AG08395 (cell line): ENCODE results near the gene RAB31.

Source experiments
- DNase-seq: peaks from one replicate; pipeline ENCODE4 v3.0.0; 2012; ENCODE audit warnings: mixed read lengths, low spot score

The RAB31 gene

DNA sequence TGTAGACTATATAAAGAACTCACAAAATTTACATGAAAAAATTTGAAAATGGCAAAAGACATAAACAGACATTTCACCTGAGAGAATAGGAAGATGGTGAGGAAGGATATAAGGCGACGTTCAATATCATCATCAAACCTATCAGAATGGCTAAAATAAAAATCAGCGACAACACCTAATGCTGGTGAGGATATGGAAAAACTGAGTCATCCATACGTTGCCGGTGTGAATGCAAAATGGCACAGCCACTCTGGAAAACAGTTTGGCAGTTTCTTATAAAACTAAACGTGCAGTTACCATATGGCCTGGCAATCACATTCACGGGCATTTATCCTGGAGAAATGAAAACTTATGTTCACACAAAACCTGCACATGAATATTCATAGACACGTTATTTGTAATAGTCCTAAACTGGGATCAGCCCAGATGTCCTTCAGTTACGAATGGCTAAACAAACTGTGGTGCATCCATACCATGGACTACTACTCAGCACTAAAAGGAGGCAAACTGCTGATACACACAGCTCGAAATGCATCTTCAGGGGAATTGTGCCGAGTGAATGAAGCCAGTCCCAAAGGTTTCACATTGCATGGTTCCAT is 114.6 kb downstream of the RAB31 start:
- DNase-seq, result no peak

DNA sequence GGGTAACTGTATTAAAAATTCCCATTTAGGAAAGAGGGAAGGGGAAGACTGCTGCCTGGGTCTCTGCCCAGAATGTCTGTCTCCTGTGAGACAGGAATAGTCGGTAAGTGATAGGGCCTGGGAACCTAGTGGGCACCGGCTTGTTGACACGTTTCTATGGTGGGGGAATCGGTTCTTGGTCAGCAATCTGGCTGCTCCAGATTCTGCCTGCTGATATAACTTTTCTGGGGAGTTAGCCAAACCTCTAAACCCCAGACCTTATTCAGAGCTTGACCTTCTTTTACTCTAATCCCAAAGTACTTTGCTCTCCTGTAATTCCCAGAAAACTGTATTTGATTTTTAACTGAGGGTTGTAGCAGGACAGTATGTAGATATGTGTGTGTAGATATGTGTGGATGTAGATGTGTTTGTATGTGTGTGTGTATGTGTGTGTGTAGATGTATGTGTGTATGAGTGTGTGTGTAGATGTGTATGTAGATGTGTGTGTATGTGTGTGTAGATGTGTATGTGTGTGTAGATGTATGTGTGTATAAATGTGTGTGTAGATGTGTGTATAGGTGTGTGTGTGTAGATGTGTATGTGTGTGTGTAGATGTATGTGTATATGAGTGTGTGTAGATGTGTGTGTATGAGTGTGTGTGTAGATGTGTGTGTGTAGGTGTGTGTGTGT is 115.8 kb downstream of the RAB31 start:
- peak; percentile 49 for DNase-seq

DNA sequence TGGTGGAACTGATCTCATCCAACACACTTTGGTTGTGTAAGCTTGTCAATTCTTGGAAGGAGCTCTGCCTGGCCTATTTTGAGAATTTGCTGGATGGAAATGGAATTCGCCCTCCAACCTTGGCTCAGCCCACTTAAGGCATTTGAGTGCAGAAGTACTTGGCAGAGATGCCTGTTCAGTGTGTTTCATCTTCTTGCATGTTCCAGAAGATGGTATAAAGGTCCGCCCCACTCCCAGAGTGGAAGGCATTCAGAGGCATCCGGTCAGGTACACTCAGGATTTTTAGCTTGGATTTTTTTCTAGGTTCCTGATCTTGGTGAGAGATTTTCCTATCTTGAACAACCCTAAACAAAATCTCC is 116.4 kb downstream of the RAB31 start:
- peak; percentile 30 for DNase-seq

DNA sequence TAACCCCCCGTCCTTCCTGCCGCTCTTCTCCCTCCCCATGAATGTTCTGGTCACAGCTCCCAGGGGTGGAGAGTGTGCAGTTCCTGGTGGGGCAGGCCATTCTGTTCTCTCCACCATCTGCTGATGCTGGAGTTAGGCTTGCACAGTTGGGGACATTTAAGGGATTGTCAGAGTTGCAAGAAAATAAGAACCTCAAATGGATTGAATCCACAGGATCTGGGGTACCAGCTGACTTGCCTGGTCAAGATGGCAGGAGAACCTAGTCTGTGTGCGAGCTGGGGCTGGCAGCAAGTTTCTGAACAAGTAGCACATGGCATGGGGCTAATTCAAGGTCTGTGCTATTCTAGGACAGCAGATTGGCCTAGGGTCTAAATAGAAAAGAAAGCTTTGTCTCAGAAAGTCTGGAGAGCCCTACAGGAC is 116.9 kb downstream of the RAB31 start:
- no peak for DNase-seq

DNA sequence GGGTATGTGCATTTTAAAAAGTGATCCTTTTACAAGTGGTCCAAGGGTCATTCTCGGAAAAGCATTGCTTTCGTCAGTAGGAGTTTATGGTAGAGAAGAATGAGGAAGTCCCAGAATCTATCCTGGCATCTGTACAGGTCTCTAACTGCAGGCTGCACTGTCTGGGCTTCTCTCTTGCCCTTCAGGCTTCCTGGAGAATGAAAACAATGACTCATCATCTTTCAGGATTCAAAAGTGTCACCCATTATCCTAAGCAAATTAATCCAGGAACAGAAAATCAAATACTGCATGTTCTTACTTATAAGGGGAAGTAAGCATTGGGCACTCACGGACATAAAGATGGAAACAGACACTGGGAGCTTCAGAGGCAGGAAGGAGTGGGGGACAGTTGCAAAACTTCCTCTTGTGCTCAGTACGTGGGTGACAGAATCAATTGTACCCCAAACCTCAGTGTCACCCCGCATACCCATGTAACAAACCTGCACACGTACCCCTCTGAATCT is 117.5 kb downstream of the RAB31 start:
- peak; percentile 83 for DNase-seq

DNA sequence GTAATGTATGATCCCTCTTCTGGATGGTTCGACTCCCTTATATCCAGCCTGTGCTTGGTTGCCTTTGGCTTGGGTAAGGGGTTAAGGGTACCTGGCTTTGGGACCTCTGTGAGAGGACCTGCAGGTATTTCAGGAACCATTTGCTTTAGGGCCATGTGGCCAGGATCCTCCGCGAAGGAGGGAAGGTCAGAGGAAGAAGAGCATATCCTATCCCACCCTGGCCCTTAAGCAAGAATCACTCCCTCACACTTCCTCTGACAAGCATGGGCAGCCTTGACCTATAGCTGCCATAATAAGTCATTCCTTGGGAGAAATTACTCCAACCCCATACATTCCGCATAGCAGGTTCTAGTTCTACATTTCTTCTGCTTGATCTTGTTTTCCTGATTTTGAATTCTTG is 118.6 kb downstream of the RAB31 start:
- DNase-seq, result no peak

DNA sequence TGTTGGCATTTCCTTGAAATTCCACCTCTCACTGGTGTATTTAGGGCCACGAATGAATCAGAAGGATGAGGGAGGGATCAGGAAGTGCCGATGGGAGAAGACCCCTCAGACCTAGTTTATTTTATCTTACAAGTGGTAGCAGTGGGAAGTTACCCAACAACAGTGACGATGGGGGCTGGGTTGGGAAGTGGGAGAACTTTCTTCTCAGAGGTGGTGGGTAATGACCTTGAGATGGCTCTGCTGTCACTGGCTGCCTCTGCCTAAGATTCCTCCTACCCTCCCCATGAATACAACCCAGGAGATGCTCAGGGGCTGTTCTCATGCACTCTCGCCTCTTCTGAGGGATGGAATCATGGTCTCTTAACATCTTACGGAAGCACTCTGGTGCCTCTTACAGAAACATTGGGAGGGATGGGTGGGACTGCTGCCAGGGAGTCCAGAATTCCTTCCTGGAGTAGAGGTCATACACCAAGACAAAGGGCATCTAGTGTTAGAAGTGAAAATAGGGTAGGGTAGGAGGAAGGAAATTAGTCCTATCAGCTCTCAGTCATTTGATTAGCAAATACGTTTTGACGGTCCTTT is 119.2 kb downstream of the RAB31 start:
- DNase-seq, result no peak

DNA sequence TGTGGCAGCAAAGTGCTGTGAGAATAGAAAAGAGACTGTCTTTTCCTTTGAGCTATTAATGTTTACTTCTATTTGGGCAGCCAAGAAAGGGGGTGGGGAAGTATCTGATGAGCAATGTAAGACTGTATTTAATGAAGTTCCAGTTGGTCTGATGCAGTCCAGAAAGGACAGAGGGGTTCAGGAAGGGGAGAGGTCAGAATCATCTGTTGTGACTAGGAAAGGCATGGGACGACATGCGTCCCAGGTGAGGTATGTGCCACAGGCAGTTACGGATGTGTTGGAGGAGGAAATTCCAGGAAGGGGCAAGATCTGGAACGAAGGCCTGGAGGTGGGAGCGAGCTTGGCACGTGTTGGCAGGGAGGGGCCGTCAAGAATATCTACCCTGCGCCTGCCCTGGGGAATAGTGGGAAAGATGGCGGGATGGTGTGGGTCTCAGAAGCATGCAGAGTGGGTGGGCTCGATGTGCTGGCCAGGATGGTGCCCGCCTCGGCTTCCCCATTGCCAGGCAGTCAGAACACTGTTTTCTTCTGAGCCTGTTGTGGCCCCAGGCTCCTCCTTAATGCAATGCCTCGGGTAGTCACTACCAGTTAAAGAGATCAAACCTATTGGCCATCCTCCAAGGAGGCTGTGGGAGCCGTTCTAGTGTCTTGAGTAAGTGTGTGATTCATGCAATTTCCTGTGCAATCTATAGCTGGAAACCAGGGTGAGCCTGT is 119.8 kb downstream of the RAB31 start:
- DNase-seq, result peak; percentile 93

DNA sequence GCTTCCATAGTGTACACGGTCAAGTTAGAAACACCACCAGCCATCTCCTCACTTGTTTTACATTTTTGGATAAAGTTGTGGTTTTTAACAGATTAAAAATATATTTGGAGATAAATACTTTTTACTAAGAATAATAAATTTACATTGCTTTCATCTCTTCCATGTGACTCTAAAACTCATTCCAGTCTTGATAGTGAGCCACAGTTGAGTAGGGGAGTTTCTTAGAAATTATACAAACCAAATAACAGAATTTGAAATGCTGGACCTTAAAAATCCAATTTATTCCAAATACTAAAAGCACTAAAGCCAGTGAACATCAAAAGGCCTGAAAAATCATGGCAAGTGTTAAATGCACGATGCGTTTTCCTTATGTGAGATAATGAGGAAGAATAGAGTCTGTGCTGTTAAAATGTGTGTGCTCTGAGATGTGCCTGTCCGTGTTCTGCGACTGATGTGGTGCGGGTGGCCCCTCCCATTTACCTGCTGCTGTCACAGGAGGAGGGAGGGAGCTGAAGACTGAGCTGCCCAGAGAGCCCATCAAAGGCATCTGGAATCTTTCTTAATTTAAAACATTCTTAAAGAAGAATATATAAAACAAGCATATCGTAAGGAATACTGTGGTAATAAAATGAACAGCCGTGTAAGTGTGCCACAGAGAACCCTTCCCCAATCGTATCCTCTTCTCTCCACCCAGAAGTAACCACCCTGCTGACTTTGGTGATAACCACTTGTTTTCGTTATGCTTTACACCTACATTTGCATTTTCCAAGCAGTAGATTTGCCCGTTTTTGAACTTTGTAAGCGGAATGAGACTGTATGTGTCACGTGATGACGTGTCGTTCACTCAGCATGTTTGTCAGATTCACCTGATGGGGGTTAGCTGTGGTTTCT is 120.7 kb downstream of the RAB31 start:
- DNase-seq, result no peak

DNA sequence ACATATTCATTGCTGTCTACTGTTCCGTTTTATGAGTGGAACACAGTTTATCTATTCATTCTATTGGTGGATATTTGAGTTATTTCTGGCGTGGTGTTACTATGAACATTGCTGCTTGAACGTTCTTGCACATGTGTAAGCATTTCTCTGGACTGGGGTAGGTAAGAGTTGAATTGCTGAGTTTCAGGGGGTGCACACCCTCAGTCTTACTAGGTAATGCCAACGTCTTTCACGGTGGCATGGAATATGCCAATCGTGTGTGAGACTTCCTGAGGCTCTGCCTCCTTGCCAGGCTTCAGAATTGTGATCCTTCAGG is 121.3 kb downstream of the RAB31 start:
- DNase-seq, result no peak

DNA sequence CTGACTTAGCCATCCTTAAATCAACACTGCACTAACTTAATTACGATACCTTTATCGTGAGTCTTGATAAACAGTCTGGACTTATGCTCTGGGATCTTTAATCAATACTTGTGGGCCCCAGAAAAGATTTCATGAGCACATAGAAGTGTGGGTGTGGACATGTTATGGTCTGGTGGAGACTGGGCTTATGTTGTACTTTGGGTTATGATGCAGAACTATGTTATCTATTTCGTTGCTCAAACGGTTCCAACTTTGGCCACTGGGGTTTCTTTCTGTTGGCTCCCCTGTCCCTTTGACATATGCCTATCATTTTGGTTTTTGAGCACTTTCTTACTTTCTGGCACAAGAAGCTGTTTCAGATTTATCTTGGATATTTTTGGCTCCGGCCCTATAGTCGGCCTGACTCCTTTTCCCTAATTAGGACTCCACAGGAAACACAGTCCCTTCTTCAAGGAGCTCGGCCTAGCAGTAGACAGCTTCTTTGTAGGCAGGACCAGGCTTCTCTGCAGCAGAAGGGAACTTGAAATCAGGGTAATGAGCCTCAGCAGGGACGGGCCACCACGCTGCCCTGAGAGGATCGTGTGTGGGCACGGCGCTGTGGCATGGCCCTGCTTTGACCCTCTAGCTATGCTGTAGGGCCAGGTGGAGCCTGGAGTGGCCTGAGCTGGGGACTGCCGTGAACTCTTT is 123.1 kb downstream of the RAB31 start:
- no peak for DNase-seq

DNA sequence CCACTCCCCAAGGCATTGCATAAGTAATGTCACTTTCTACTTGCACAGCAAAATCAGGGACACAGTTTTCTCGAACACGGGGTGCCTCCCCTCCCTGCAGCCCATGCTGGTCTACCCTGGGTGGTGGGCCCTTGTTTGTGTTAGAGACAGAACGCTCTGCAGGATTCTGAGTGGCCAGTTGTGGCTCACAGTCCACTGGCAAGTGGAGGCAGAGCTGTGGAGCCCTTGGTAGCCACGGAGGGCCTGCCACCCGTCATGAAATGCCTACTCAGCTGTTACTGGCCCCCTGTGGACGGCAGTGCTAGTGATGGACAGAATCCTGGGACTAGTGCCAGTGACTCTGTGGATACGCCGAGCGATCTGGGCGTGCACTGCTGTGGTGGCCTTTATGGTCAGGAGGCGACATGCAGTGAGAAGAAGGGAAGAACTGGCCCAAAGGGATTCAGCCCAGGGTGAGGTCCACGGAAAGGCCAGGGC is 123.7 kb downstream of the RAB31 start:
- no peak for DNase-seq

DNA sequence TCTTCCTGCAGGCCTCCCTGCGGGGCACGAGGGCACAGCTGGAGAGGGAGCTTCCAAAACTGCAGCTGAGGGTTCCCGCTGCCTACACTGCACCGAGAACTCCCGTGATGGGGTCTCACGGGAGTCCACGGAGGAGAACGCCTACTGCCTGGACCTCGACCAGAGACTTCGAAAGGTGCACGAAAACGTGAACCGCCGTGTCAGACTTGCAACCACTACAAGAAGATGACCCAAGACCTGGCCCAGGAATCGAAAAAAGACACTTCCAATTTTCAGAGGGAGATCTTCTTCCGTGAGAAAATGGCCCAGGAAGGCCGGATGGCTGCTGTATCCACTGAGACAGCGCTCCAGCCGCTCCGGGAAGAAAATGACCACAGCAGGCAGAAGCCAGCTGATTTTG is 124.8 kb downstream of the RAB31 start:
- DNase-seq, result no peak

DNA sequence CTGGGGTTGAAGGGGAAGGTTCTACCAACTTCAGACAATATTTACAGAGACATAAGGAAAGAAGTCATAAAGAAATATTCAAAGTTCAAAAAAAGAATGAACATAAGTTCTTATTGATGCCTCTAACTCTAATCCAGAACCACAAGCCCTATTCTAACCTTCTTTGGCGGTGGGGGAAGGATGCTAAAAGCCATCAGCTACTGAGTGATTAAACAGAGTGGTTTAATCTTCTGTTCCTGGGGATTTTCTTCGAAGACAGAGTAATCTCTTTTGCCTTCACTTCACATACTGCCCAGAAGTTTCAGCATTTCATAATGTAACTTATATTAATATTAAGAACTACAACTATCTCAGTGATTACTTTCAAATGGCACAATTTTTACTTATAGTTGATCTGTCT is 126.5 kb downstream of the RAB31 start:
- no peak for DNase-seq

DNA sequence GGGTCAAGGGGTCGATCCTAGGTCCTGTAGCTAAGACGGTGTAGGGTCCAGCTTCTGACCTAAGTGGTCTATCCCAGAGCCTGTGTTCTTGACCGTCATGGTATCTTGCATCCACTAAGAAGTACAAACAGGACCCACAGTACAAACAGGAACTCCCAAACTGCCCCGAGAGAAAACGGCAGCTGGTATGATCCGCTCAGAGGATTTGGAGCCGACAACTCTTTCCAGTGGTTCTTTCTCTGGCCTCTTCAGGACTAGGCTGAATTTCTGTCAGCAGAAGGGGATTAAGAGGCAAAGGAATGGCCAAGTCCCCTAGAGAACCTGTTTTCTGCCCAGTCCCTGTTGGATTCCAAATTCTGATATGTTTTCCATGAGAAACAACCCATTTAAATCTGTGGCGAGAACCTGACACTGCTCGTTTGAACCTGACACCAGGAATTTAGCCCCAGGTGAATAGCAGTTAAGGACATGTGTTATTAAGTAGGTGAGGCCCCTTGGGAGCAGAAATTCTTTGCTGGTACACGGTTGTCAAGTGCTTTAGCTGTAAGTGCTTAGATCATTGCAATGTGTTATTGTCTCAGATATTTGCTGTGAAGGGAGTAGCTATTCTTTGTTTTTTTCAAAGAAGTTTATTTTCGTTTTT is 127.1 kb downstream of the RAB31 start:
- no peak for DNase-seq

DNA sequence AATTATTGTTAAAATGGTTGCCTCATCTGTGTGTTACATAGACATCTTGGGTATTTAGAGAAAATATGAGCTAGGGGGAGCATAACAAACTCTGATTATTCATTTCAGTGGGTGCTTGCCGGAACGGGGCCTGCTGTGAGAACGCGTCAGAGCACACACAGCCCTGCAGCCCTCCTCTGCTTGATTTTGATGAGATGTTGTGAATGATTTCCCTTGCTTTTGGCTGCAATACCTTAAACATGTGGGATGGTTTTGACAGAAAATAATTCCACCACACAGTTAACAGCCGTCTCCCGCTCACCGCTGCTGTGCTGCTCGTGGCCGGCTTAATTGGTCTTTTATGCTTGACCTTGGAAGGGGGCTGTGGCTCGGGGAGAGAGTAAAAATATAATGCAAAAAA is 127.7 kb downstream of the RAB31 start:
- DNase-seq, result no peak

DNA sequence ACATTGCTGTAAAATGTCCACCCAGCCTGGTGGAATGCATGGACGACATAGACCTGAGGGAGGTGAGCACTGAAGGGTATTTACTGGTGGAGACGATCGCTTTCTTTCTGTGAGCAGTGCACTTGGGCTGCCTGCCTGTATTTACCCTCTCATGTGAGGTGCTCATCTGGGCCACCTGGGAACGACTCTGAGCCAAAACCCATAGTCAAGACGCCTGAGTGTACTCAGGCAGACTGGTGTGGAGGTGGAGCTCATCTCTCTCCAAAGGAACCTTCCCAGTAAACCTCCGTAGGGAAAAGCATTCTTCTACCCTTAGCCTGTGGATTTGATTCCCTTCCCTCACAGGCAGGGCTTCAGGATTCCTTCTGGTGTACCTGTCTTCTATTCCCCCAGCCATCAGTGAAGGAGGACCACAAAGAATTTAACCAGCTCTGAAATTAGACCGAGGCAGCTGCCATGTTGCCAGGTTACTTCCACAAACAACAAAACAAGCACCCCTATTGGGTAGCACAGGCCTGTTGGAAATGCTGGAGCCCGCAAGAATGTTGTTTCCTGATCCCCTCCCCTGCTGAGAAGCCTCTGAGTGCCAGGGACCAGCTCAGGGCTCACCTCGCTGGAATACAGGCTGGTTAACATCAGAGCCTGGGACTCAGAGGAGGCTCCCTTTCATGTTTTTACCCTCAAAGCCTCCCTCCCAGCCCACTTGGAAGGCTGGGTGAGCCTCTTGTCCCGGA is 130.2 kb downstream of the RAB31 start:
- DNase-seq, result peak; percentile 73

DNA sequence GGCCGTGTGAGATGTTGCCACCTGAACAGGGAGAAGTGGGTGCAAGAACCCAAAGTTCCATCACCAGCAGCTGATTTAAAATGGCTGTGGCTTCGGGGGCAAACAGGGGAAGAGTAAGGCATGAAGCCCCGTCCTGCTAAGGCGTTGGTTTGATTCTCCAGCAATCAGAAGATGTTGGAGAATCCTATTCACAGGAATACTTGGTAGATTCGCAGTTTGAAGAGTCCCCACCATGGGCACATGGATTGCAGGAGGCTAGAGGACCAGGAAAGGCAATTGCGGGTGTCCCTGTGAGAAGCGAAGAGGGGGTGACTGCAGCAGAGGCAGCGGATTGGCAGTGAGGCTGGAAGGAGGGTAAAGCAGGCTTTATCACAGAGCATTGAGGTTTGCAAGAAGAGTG is 131.1 kb downstream of the RAB31 start:
- DNase-seq, result no peak

DNA sequence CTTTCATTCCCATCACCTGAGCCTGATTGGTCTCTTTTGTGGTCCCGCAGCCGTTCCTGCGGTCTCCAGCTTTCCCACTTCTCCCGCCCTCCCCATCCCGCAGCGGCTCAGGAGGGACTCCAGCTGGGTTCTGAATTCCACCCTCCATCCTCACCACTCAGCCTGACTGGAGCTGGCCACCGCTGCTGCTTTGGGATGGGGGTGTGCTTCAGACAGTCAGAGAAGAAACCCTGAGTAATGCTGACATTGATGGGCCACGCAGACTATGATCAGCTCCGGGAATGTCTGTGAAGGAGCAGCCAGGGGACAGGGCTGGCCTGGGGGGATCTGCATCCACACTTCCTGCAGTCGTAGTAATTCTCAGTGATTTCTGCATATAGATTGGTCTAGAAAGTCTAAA is 131.8 kb downstream of the RAB31 start:
- no peak for DNase-seq

DNA sequence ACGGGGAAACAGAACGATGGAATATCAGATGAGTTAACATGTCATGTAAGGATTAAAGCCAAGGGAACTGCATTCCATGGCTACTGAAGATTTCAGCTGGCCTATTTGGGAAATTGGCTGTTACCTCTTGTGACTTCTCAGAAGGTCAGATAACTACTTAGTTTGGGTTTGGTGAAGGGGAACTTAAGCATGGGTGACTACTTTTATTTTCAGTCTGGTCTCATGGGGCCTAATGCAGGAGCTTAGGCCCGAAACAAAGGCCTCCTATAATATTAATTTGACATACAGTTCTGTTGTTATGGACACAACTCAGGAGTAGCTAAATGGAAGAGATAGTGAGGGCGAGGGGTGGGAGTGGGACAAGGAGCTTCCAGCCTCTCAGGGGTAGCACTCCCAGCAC is 133.7 kb downstream of the RAB31 start:
- DNase-seq, result no peak
